ENCODE results near the gene PDIA5.
A peak's percentile ranks its signal among the peaks of the same experiment; 100 is the strongest.

The PDIA5 gene

DNA sequence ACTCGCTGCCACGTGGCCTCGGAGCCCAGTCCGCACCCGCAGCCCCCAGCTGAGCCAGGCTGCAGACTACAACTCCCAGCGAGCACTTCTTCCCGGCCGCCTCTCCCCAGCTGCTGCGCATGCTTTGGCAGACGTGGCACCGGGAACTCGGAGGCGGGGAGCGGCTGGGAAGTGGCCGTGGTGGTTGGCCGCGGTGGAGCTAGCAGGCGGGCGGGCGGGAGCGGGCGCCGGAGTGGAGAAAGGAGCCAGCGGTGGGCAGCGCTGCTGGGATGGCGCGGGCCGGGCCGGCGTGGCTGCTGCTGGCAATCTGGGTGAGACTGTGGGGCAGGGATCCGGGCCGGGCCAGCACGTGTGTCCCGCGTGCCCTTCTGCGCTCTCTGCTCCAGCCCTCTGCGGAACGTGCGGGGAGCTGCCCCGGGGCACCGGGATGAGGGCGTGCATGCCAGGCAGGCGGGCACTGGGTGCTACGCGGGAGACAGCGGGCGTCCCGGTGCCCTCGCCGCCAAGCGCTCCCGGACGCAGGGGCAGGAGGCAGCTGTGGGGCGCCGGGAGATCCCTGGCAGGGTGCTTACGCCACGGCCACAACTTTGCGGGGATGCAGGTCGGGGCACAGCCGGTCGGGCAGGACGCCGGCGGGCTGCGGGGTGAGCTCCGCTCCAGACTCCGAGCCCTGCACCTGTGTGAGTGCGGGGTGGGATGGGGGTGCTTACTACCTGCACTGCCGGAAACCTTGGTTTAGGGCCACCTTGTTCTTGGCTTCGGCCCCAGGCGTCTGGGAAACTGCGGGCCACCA, at the start of gene PDIA5:
Gene PDIA5 (plus strand): TSS at position 130 of the 793 bp plus-strand sequence. CDS start 140 bp downstream, at position 270.
- H3K4me3 ChIP-seq (ENCODE audit: control insufficient read depth, low read depth, low read length) = peak within 1 kb of the TSS; percentile 89
- DNase-seq (ENCODE audit: low read depth) = peak; percentile 85
- TF ChIP-seq, protein P1, sequence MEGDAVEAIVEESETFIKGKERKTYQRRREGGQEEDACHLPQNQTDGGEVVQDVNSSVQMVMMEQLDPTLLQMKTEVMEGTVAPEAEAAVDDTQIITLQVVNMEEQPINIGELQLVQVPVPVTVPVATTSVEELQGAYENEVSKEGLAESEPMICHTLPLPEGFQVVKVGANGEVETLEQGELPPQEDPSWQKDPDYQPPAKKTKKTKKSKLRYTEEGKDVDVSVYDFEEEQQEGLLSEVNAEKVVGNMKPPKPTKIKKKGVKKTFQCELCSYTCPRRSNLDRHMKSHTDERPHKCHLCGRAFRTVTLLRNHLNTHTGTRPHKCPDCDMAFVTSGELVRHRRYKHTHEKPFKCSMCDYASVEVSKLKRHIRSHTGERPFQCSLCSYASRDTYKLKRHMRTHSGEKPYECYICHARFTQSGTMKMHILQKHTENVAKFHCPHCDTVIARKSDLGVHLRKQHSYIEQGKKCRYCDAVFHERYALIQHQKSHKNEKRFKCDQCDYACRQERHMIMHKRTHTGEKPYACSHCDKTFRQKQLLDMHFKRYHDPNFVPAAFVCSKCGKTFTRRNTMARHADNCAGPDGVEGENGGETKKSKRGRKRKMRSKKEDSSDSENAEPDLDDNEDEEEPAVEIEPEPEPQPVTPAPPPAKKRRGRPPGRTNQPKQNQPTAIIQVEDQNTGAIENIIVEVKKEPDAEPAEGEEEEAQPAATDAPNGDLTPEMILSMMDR (conservative IDR thresholded peaks at IDR 0.05; ENCODE audit: control insufficient read depth, insufficient read depth, low read depth, low read length) = no peak

DNA sequence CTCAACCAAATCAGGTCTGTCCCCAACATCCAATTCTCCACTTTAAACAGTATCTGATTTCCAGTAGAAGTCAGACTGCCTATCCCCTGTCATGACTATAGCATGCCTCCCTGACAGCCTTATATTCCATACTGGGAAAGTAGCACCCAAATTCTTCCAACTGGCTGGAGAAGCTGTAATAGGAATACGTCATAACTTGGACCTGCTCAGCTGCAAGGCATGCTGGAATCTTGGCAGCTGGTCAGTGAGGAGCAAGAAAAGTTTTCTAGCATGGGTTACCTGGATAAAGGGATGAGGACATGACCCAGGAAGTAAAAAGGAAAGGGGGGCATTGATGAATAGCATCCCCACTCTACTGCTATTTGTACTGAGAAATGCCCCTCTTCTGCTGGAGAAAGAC, 48.1 kb upstream of the PDIA5 start:
- no peak overlapping the region for H3K4me3 ChIP-seq (ENCODE audit: control insufficient read depth, low read depth, low read length)
- DNase-seq (ENCODE audit: low read depth) = no peak
- TF ChIP-seq, protein P1 (conservative IDR thresholded peaks at IDR 0.05; ENCODE audit: control insufficient read depth, insufficient read depth, low read depth, low read length) = no peak

DNA sequence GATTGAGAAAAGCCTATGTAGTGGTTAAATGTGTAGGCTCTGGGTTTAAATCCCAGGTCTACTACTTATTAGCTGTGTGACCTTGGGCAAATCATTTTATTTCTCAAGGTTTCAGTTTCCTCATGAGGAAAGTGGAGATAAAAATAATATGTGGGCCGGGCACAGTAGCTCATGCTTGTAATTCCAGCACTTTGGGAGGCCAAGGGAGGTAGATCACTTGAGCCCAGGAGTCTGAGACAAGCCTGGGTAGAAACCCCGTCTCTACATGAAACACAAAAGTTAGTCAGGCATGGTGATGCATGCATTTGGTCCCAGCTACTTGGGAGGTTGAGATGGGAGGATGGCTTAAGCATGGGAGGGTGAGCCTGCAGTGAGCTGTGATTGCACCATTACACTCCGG, 47.7 kb upstream of the PDIA5 start:
- DNase-seq (ENCODE audit: low read depth) = no peak
- TF ChIP-seq, protein P1 (conservative IDR thresholded peaks at IDR 0.05; ENCODE audit: control insufficient read depth, insufficient read depth, low read depth, low read length) = no peak
- H3K4me3 ChIP-seq (ENCODE audit: control insufficient read depth, low read depth, low read length) = no peak overlapping the region

DNA sequence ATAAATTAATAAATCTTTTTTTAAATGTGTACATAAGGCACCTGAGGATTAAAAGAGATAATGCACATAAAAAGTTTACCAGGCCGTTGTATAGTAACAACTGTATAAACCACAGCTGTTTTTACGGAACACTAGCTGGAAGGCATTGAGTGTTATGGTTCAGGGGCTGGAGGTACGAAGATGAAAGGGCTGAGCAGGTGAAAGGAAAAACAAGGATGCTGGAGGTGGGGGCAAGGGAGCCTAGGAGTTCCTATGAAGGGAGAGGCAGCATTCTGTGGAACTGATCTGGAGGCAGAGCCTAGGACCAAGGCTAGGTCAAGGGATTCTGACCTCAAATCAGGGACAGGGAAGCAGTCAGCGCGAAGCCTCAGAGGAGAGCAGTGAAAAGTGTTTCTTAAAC, 47.2 kb upstream of the PDIA5 start:
- TF ChIP-seq, protein P1 (conservative IDR thresholded peaks at IDR 0.05; ENCODE audit: control insufficient read depth, insufficient read depth, low read depth, low read length) = no peak
- H3K4me3 ChIP-seq (ENCODE audit: control insufficient read depth, low read depth, low read length) = no peak overlapping the region
- DNase-seq (ENCODE audit: low read depth) = no peak

DNA sequence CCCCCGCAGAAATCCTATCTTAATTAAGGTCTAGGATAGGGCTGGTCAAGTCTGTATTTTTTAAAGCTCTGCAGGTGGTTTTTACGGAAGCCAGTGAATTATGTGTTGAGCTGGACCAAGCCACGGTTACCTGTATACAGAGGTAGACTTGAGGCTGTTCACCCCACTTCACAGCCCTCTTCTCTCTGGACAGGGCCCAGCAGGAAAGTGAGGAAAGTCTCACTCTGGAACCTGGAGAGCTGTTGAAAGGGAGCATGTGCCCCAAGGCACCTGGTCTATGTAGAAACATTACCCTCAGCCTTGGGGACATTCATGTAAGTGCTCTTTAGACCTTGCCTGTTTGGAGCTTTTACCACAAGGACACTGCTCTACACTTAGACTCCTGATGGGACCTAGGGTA, 46.1 kb upstream of the PDIA5 start:
- DNase-seq (ENCODE audit: low read depth) = no peak
- TF ChIP-seq, protein P1 (conservative IDR thresholded peaks at IDR 0.05; ENCODE audit: control insufficient read depth, insufficient read depth, low read depth, low read length) = no peak
- H3K4me3 ChIP-seq (ENCODE audit: control insufficient read depth, low read depth, low read length) = no peak overlapping the region

DNA sequence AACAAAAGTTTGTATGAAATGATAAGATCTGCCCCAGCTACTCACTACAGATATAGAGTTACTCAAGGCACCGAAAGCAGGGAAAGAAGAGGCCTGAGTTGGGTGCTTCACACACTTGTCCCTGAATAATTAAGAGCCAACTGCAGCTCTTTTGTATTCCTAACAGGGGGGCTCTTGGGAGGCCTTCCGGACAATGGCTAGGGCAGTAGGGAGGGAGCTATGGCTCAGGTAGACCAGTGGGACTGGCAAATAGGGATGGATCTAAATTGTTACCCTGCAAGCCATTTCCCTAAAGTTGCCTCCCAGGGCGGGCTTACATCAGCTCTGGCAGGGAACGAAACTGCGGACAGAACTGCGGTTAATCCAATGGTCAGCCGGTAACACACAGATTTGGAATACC, 45.4 kb upstream of the PDIA5 start:
- DNase-seq (ENCODE audit: low read depth) = no peak
- TF ChIP-seq, protein P1 (conservative IDR thresholded peaks at IDR 0.05; ENCODE audit: control insufficient read depth, insufficient read depth, low read depth, low read length) = no peak
- no peak overlapping the region for H3K4me3 ChIP-seq (ENCODE audit: control insufficient read depth, low read depth, low read length)

Data from fibroblast of mammary gland (primary cell).